HepG2 (cell line): Measurements from ENCODE around the gene KATNB1. TPM values are rescaled to one million over a fixed set of nuclear protein-coding genes. Genes with fewer than 3 reads are reported as not detected.

Experiments
- ATF7 ChIP-seq, 2 experiments: fragments of 450-650 bp in 1 of 2; sonication (generic) in 1 of 2; formaldehyde crosslinking in 1 of 2; IDR thresholded peaks; 2 replicates each; pipeline versions ENCODE4 v1.4.0 to v1.6.1; 2016 to 2020; ENCODE audit warnings: antibody characterized with exemption in 1 of 2, mild to moderate bottlenecking in 1 of 2, missing genetic modification reagents in 1 of 2
- FOSL1 ChIP-seq: sonication (generic); formaldehyde crosslinking; IDR thresholded peaks from 2 replicates; pipeline ENCODE4 v1.9.0; 2021; ENCODE audit warnings: missing genetic modification reagents, borderline replicate concordance
- JUND ChIP-seq: sonication (generic); formaldehyde crosslinking; IDR thresholded peaks from 2 replicates; pipeline ENCODE4 v1.8.0; 2022; ENCODE audit warnings: mild to moderate bottlenecking, missing genetic modification reagents
- KDM3A ChIP-seq: IDR thresholded peaks from 2 replicates; pipeline ENCODE4 v1.6.1; 2018; ENCODE audit warnings: low read depth, missing compliant biosample characterization
- MTA1 ChIP-seq: sonication (generic); formaldehyde crosslinking; IDR thresholded peaks from 2 replicates; pipeline ENCODE4 v1.4.0; 2020; ENCODE audit warnings: missing genetic modification reagents, mild to moderate bottlenecking, borderline replicate concordance
- MTA3 ChIP-seq: sonication (generic); formaldehyde crosslinking; IDR thresholded peaks from 2 replicates; pipeline ENCODE4 v1.4.0; 2020; ENCODE audit warnings: missing genetic modification reagents
- PAX8 ChIP-seq: sonication (generic); formaldehyde crosslinking; IDR thresholded peaks from 2 replicates; pipeline ENCODE4 v1.8.0; 2022; ENCODE audit warnings: mild to moderate bottlenecking, missing genetic modification reagents, borderline replicate concordance
- RNF2 ChIP-seq: fragments of 450-650 bp; conservative IDR thresholded peaks from 2 replicates; pipeline ENCODE4 v1.6.1; 2016; ENCODE audit warnings: low read depth
- SP2 ChIP-seq: sonication (generic); formaldehyde crosslinking; IDR thresholded peaks from 2 replicates; pipeline ENCODE4 v1.5.1; 2020; ENCODE audit warnings: mild to moderate bottlenecking, missing genetic modification reagents
- ZNF124 ChIP-seq: sonication (generic); formaldehyde crosslinking; IDR thresholded peaks from 2 replicates; pipeline ENCODE4 v1.4.0; 2020; ENCODE audit warnings: missing genetic modification reagents
- ZNF138 ChIP-seq: sonication (generic); formaldehyde crosslinking; IDR thresholded peaks from 2 replicates; pipeline ENCODE4 v1.5.0; 2020; ENCODE audit warnings: mild to moderate bottlenecking, low read depth, missing genetic modification reagents
- ZNF329 ChIP-seq: sonication (generic); formaldehyde crosslinking; IDR thresholded peaks from 2 replicates; pipeline ENCODE4 v1.9.0; 2021; ENCODE audit warnings: low read depth, mild to moderate bottlenecking, missing genetic modification reagents
- ZNF367 ChIP-seq: sonication (generic); formaldehyde crosslinking; IDR thresholded peaks from 2 replicates; pipeline ENCODE4 v1.4.0; 2020; ENCODE audit warnings: missing genetic modification reagents, borderline replicate concordance
- ZNF44 ChIP-seq: sonication (generic); formaldehyde crosslinking; IDR thresholded peaks from 2 replicates; pipeline ENCODE4 v1.5.1; 2020; ENCODE audit warnings: mild to moderate bottlenecking, missing genetic modification reagents
- ZNF703 ChIP-seq: sonication (generic); formaldehyde crosslinking; IDR thresholded peaks from 2 replicates; pipeline ENCODE4 v1.5.1; 2020; ENCODE audit warnings: missing genetic modification reagents, mild to moderate bottlenecking, moderate library complexity, borderline replicate concordance
- ZNF724P ChIP-seq: sonication (generic); formaldehyde crosslinking; IDR thresholded peaks from 2 replicates; pipeline ENCODE4 v1.8.0; 2022; ENCODE audit warnings: missing genetic modification reagents, borderline replicate concordance
- polyA plus RNA-seq, 8 experiments: library from polyadenylated mRNA; depleted of rRNA in 3 of 8; stranded (reverse) in 7 of 8; unstranded in 1 of 8; fragments of >200 nt; fragmentation: Illumina TruSeq in 4 of 8; extraction: Trizol in 4 of 8; gene quantifications; 2 replicates each; pipeline versions ENCODE4 v1.2.1 to v1.2.3, GENCODE V29; 2011 to 2016; ENCODE audit warnings: low read depth in 4 of 8, missing spikeins in 1 of 8, mixed read lengths in 1 of 8; ENCODE audit not compliant: insufficient read depth in 1 of 8
- total RNA-seq, 5 experiments: library from RNA; depleted of rRNA; stranded (reverse); fragments of >200 nt; fragmentation: Illumina TruSeq; extraction: Trizol; gene quantifications; 2 replicates each; pipeline ENCODE4 v1.2.3, GENCODE V29; 2016; ENCODE audit warnings: low read depth in 1 of 5
- TF ChIP-seq, protein P1 (sequence below): sonication (generic); formaldehyde crosslinking; IDR thresholded peaks from 2 replicates; pipeline ENCODE4 v1.5.0; 2020; ENCODE audit warnings: mild to moderate bottlenecking, missing genetic modification reagents
- TF ChIP-seq, protein P2 (sequence below): sonication (generic); formaldehyde crosslinking; IDR thresholded peaks from 2 replicates; pipeline ENCODE4 v1.5.0; 2020; ENCODE audit warnings: missing genetic modification reagents
- TF ChIP-seq, protein P3 (sequence below), 2 experiments: sonication (generic) in 1 of 2; formaldehyde crosslinking in 1 of 2; IDR thresholded peaks; 2 replicates each; pipeline versions ENCODE4 v1.6.1 to v1.9.0; 2014 to 2022; ENCODE audit warnings: antibody characterized with exemption in 1 of 2, borderline replicate concordance in 1 of 2, inconsistent platforms in 1 of 2, low read depth in 1 of 2, missing genetic modification reagents in 1 of 2
- TF ChIP-seq, protein P4 (sequence below): sonication (generic); formaldehyde crosslinking; IDR thresholded peaks from 2 replicates; pipeline ENCODE4 v1.8.0; 2022; ENCODE audit warnings: mild to moderate bottlenecking, missing genetic modification reagents

Gene KATNB1
- total and polyA plus RNA-seq, 2 of the 13 experiments (the other 11 are each of a cell fraction or from before 2014, with no cell fraction given): 31.5 to 43.5 TPM

DNA sequence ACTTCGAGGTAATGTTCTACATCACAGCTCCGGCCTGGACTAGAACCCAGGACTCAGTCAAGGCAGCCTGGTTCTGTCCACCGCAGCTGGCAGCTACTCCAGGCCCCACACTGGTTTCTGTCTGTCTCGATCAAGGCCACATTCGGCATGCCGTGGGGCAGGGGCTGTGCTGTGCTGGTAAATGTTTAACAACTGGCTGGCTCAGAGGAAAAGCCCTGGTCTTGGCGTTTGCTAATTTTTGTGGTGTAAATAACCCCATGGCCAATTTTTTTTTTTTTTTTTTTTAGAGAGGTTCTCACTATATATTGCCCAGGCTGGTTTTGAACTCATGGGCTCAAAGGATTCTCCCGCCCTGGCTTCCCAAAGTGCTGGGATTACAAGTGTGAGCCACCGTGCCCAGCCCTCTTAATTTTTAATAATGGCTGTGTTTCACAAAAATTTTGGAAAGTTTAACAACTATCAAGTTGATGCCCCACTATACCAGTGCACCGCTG, 41.3 kb upstream of the KATNB1 start (continued):
- TF ChIP-seq PAX8 (CRISPR knock-in tag) (no peak), MTA1 (CRISPR knock-in tag) (peak; percentile 32; the same call in 1 of the 2 replicates), ZNF124 (no peak), ZNF44 (CRISPR knock-in tag) (no peak), JUND (no peak), ZNF703 (CRISPR knock-in tag) (no peak), FOSL1 (no peak), KDM3A (0 out of 2 replicates have a peak, but pooled peaks have one; percentile 19), MTA3 (CRISPR knock-in tag) (no peak), ATF7 (IDR thresholded peaks at IDR 0.05) (no peak), ATF7 (CRISPR knock-in tag; IDR thresholded peaks at IDR 0.05) (no peak), ZNF724P (CRISPR knock-in tag) (no peak), ZNF138 (no peak), ZNF367 (CRISPR knock-in tag) (no peak), RNF2 (no peak), SP2 (CRISPR knock-in tag) (no peak), ZNF329 (no peak)
- TF ChIP-seq, protein P1, sequence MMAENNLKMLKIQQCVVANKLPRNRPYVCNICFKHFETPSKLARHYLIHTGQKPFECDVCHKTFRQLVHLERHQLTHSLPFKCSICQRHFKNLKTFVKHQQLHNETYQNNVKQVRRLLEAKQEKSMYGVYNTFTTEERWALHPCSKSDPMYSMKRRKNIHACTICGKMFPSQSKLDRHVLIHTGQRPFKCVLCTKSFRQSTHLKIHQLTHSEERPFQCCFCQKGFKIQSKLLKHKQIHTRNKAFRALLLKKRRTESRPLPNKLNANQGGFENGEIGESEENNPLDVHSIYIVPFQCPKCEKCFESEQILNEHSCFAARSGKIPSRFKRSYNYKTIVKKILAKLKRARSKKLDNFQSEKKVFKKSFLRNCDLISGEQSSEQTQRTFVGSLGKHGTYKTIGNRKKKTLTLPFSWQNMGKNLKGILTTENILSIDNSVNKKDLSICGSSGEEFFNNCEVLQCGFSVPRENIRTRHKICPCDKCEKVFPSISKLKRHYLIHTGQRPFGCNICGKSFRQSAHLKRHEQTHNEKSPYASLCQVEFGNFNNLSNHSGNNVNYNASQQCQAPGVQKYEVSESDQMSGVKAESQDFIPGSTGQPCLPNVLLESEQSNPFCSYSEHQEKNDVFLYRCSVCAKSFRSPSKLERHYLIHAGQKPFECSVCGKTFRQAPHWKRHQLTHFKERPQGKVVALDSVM: no peak
- TF ChIP-seq, protein P2, sequence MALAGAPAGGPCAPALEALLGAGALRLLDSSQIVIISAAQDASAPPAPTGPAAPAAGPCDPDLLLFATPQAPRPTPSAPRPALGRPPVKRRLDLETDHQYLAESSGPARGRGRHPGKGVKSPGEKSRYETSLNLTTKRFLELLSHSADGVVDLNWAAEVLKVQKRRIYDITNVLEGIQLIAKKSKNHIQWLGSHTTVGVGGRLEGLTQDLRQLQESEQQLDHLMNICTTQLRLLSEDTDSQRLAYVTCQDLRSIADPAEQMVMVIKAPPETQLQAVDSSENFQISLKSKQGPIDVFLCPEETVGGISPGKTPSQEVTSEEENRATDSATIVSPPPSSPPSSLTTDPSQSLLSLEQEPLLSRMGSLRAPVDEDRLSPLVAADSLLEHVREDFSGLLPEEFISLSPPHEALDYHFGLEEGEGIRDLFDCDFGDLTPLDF (CRISPR knock-in tag): no peak
- TF ChIP-seq, protein P3, sequence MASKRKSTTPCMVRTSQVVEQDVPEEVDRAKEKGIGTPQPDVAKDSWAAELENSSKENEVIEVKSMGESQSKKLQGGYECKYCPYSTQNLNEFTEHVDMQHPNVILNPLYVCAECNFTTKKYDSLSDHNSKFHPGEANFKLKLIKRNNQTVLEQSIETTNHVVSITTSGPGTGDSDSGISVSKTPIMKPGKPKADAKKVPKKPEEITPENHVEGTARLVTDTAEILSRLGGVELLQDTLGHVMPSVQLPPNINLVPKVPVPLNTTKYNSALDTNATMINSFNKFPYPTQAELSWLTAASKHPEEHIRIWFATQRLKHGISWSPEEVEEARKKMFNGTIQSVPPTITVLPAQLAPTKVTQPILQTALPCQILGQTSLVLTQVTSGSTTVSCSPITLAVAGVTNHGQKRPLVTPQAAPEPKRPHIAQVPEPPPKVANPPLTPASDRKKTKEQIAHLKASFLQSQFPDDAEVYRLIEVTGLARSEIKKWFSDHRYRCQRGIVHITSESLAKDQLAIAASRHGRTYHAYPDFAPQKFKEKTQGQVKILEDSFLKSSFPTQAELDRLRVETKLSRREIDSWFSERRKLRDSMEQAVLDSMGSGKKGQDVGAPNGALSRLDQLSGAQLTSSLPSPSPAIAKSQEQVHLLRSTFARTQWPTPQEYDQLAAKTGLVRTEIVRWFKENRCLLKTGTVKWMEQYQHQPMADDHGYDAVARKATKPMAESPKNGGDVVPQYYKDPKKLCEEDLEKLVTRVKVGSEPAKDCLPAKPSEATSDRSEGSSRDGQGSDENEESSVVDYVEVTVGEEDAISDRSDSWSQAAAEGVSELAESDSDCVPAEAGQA (IDR thresholded peaks at IDR 0.05; ENCODE audit: low read depth): no peak
- TF ChIP-seq, protein P3 (CRISPR knock-in tag; IDR thresholded peaks at IDR 0.05; ENCODE audit: borderline replicate concordance): no peak
- TF ChIP-seq, protein P4, sequence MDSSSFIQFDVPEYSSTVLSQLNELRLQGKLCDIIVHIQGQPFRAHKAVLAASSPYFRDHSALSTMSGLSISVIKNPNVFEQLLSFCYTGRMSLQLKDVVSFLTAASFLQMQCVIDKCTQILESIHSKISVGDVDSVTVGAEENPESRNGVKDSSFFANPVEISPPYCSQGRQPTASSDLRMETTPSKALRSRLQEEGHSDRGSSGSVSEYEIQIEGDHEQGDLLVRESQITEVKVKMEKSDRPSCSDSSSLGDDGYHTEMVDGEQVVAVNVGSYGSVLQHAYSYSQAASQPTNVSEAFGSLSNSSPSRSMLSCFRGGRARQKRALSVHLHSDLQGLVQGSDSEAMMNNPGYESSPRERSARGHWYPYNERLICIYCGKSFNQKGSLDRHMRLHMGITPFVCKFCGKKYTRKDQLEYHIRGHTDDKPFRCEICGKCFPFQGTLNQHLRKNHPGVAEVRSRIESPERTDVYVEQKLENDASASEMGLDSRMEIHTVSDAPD (CRISPR knock-in tag): peak; percentile 44; the same call in 1 of the 2 replicates
